HepG2 (cell line): Measurements from ENCODE around the gene THAP6. TPM values are rescaled to one million over a fixed set of nuclear protein-coding genes. Genes with fewer than 3 reads are reported as not detected.

Source experiments
- ATAC-seq: fragments of 200-7000 bp; cut with Tn5 transposase; 3 replicates; pipeline ENCODE4 v1.9.1; 2020; ENCODE audit warnings: mild to moderate bottlenecking, moderate library complexity
- BruUV-seq: library from RNA; stranded (reverse); fragments of 400-500 nt; replicated peaks from 2 replicates; lab custom pipeline; 2021; lab: Mats Ljungman, UMichigan
- CTCF ChIA-PET: fragments of 300-600 bp; formaldehyde crosslinking; extraction: SDS; loops from one replicate; lab custom pipeline; 2021; ENCODE audit warnings: low total read pairs, inconsistent platforms, low intra/inter-chr PET ratio; lab: Yijun Ruan, JAX
- POLR2A ChIA-PET: fragments of 350-600 bp; sonication (Branson Sonifier 250); formaldehyde crosslinking; loops from one replicate; lab custom pipeline; 2020; ENCODE audit warnings: antibody characterized with exemption, inconsistent platforms; lab: Yijun Ruan, JAX
- DNase-seq: peaks from one replicate; pipeline ENCODE4 v3.0.0-alpha.2; 2015; ENCODE audit warnings: low spot score
- FAIRE-seq: peaks from 3 replicates; lab custom pipeline; 2011; peaks lifted over from hg19 to GRCh38; lab: Jason Lieb, UNC
- H2AFZ ChIP-seq: one replicate; pipeline ENCODE4 v1.6.1; 2011; ENCODE audit warnings: low read length, inconsistent platforms
- H3K27ac ChIP-seq: fragments of 300-600 bp; 3 replicates; pipeline ENCODE4 v1.8.0; 2011; ENCODE audit warnings: mixed run types, mild to moderate bottlenecking, mixed read lengths, low read length, inconsistent platforms; ENCODE audit not compliant: insufficient read depth; ENCODE audit errors: extremely low read length
- H3K27me3 ChIP-seq, 2 experiments: fragments of 200-600 bp in 1 of 2; 2 replicates in 1 of 2; 3 replicates in 1 of 2; pipeline versions ENCODE4 v1.6.0 to v1.8.0; 2011; ENCODE audit warnings: low read length in 2 of 2, mild to moderate bottlenecking in 2 of 2, moderate library complexity in 2 of 2, inconsistent platforms in 1 of 2; ENCODE audit not compliant: insufficient read depth in 2 of 2, control insufficient read depth in 1 of 2
- H3K36me3 ChIP-seq, 2 experiments: fragments of 200-600 bp in 1 of 2; replicated peaks in 1 of 2; 2 replicates in 1 of 2; 3 replicates in 1 of 2; pipeline versions ENCODE4 v1.5.1 to v1.8.0; 2011; ENCODE audit warnings: low read length in 2 of 2, inconsistent platforms in 1 of 2; ENCODE audit not compliant: insufficient read depth in 2 of 2, control insufficient read depth in 1 of 2
- H3K4me1 ChIP-seq: 2 replicates; pipeline ENCODE4 v1.5.1; 2012; ENCODE audit warnings: low read length, inconsistent platforms; ENCODE audit not compliant: insufficient read depth
- H3K4me2 ChIP-seq: 2 replicates; pipeline ENCODE4 v1.6.0; 2011; ENCODE audit warnings: low read depth, low read length, inconsistent platforms
- H3K4me3 ChIP-seq, 3 experiments: fragments of 200-600 bp in 1 of 3; sonication (generic), shearing (Covaris generic) in 1 of 3; replicated peaks in 1 of 3; 2 replicates each; pipeline ENCODE4 v1.5.1; 2011 to 2016; ENCODE audit warnings: low read length in 3 of 3, inconsistent platforms in 2 of 3, low read depth in 2 of 3, mild to moderate bottlenecking in 2 of 3, control low read depth in 1 of 3, mixed read lengths in 1 of 3; ENCODE audit not compliant: insufficient read depth in 1 of 3
- H3K79me2 ChIP-seq: one replicate; pipeline ENCODE4 v1.6.1; 2011; ENCODE audit warnings: low read length, inconsistent platforms; ENCODE audit not compliant: insufficient read depth
- H3K9ac ChIP-seq: 2 replicates; pipeline ENCODE4 v1.6.0; 2011; ENCODE audit warnings: mild to moderate bottlenecking, low read depth, low read length, inconsistent platforms; ENCODE audit not compliant: insufficient read depth
- H3K9me3 ChIP-seq: 2 replicates; pipeline ENCODE4 v1.5.1; 2012; ENCODE audit warnings: mild to moderate bottlenecking, low read length
- H4K20me1 ChIP-seq: 2 replicates; pipeline ENCODE4 v1.6.0; 2011; ENCODE audit warnings: inconsistent platforms, mild to moderate bottlenecking, low read length, moderate library complexity; ENCODE audit not compliant: insufficient read depth
- CREB3 ChIP-seq: sonication (generic); formaldehyde crosslinking; IDR thresholded peaks from 2 replicates; pipeline ENCODE4 v1.5.0; 2020; ENCODE audit warnings: missing genetic modification reagents
- FOXP4 ChIP-seq: sonication (generic); formaldehyde crosslinking; IDR thresholded peaks from 2 replicates; pipeline ENCODE4 v1.4.0; 2020; ENCODE audit warnings: missing genetic modification reagents
- MTF1 ChIP-seq: sonication (generic); formaldehyde crosslinking; IDR thresholded peaks from 2 replicates; pipeline ENCODE4 v1.5.0; 2020; ENCODE audit warnings: missing genetic modification reagents
- PLRG1 ChIP-seq: fragments of 450-650 bp; conservative IDR thresholded peaks from 2 replicates; pipeline ENCODE4 v1.6.1; 2016
- RORA ChIP-seq: sonication (generic); formaldehyde crosslinking; IDR thresholded peaks from 2 replicates; pipeline ENCODE4 v1.5.0; 2020; ENCODE audit warnings: mild to moderate bottlenecking, missing genetic modification reagents, moderate library complexity
- SIX4 ChIP-seq: sonication (generic); formaldehyde crosslinking; IDR thresholded peaks from 2 replicates; pipeline ENCODE4 v1.4.0; 2020; ENCODE audit warnings: missing genetic modification reagents
- ZNF274 ChIP-seq: sonication (generic); formaldehyde crosslinking; IDR thresholded peaks from 2 replicates; pipeline ENCODE4 v1.5.1; 2020; ENCODE audit warnings: mild to moderate bottlenecking, missing genetic modification reagents
- ZNF777 ChIP-seq: sonication (generic); formaldehyde crosslinking; IDR thresholded peaks from 2 replicates; pipeline ENCODE4 v1.4.0; 2020; ENCODE audit warnings: missing genetic modification reagents
- WGBS: methylation state at CpG from one replicate; pipeline ENCODE4 v1.1.6; 2017; ENCODE audit warnings: low lambda C conversion rate; 5-methylcytosine and 5-hydroxymethylcytosine counted together
- in situ Hi-C: cut with HindIII; loops from 2 replicates; pipeline ENCODE4 v1.10.0; 2017; ENCODE audit warnings: low pct_unique_long_range_greater_than_20kb; ENCODE audit not compliant: extremely low pct_ligation_motif_present
- intact Hi-C: fragments of 100-400 bp; cut with micrococcal nuclease; formaldehyde crosslinking; loops from one replicate; pipeline ENCODE4 v1.10.0; 2022; ENCODE audit not compliant: unreplicated experiment
- polyA plus RNA-seq, 8 experiments: library from polyadenylated mRNA; depleted of rRNA in 3 of 8; stranded (reverse) in 7 of 8; unstranded in 1 of 8; fragments of >200 nt; fragmentation: Illumina TruSeq in 4 of 8; extraction: Trizol in 4 of 8; gene quantifications; 2 replicates each; pipeline versions ENCODE4 v1.2.1 to v1.2.3, GENCODE V29; 2011 to 2016; ENCODE audit warnings: low read depth in 4 of 8, missing spikeins in 1 of 8, mixed read lengths in 1 of 8; ENCODE audit not compliant: insufficient read depth in 1 of 8
- total RNA-seq, 5 experiments: library from RNA; depleted of rRNA; stranded (reverse); fragments of >200 nt; fragmentation: Illumina TruSeq; extraction: Trizol; gene quantifications; 2 replicates each; pipeline ENCODE4 v1.2.3, GENCODE V29; 2016; ENCODE audit warnings: low read depth in 1 of 5

The THAP6 gene
- total and polyA plus RNA-seq, 2 of the 13 experiments (the other 11 are each of a cell fraction or from before 2014, with no cell fraction given): 9.3 to 14.7 TPM

GRCh38 chr4:75555294-75556164, 41.3 kb downstream of the THAP6 start, which contains the start of gene ODAPH (continued):
- TF ChIP-seq CREB3 (CRISPR knock-in tag) (no peak), RORA (no peak), FOXP4 (CRISPR knock-in tag) (no peak), ZNF274 (CRISPR knock-in tag) (no peak)

- Histone ChIP-seq H3K27ac (no peak overlapping the region), H3K27me3 (peaks cover 0 to 8% of the 10 kb centered on the region in 2 experiments; a peak in 1 of 5 replicates), H4K20me1 (no peaks in the 10 kb centered on the region), H3K4me1 (peaks cover 7% of the 10 kb centered on the region; the same call in 1 of the 2 replicates), H3K79me2 (no peaks in the 10 kb centered on the region)
- BruUV-seq: no TSS peak
- DNase-seq: no peak
- ATAC-seq: no peak
- intact Hi-C loops: no loop called here
- FAIRE-seq: no peak
- TF ChIP-seq PLRG1: no peak
- no peak for TF ChIP-seq MTF1 (CRISPR knock-in tag)
- no peak for TF ChIP-seq SIX4 (CRISPR knock-in tag)
- no peak for TF ChIP-seq ZNF777
- TF ChIP-seq, all 625 proteins: peak for 0
- Histone ChIP-seq H3K36me3 (no peaks in the 10 kb centered on the region), H3K9me3 (no peaks in the 10 kb centered on the region), H3K4me2 (no peak overlapping the region), H3K4me3 (no peak overlapping the region), H2AFZ (no peak overlapping the region), H3K9ac (no peak overlapping the region)
- WGBS: 28% methylated on average over 8 of the region's 8 CpGs
- ChIA-PET POLR2A (interaction anchor here (1.2 kb wide), 1 partner anchor 43 kb away, joined by 3 read pairs; no protein-coding TSS in a partner anchor), CTCF (no interaction called here)
- in situ Hi-C loops: no loop called here
Observed at GRCh38 chr4:75557696-75558095, 43.4 kb downstream of the THAP6 start.
